Common myeloid progenitor, CD34-positive (primary cell): ENCODE data around the gene GPC5.

Experiments
- CTCF ChIA-PET: fragments of 350-600 bp; sonication (Branson Sonifier 250); formaldehyde crosslinking; loops from one replicate; lab custom pipeline; 2021; ENCODE audit warnings: antibody characterized with exemption; lab: Charles Lee
- POLR2A ChIA-PET: fragments of 350-600 bp; sonication (Branson Sonifier 250); formaldehyde crosslinking; loops from one replicate; lab custom pipeline; 2021; ENCODE audit warnings: antibody characterized with exemption; lab: Charles Lee
- DNase-seq, 3 donors: peaks; one replicate each; pipeline versions ENCODE4 v3.0.0 to v3.0.0-alpha.2; 2013
- H3K27ac ChIP-seq, 2 experiments: 1 replicate in 1 of 2; 2 replicates in 1 of 2; pipeline ENCODE4 v1.7.0; 2013; ENCODE audit warnings: inconsistent platforms in 2 of 2, low read length in 2 of 2, mild to moderate bottlenecking in 2 of 2, low read depth in 1 of 2, moderate library complexity in 1 of 2; ENCODE audit not compliant: severe bottlenecking in 2 of 2, insufficient read depth in 1 of 2, poor library complexity in 1 of 2
- H3K27me3 ChIP-seq, 5 experiments: replicated peaks in 2 of 5; 1 replicate in 3 of 5; 2 replicates in 2 of 5; pipeline versions ENCODE4 v1.6.1 to v1.7.0; 2013; ENCODE audit warnings: low read length in 4 of 5, mild to moderate bottlenecking in 2 of 5, moderate library complexity in 2 of 5, inconsistent platforms in 1 of 5; ENCODE audit not compliant: insufficient read depth in 5 of 5, control insufficient read depth in 4 of 5
- H3K36me3 ChIP-seq, 4 experiments: 1 replicate in 2 of 4; 2 replicates in 2 of 4; pipeline versions ENCODE4 v1.6.1 to v1.7.0; 2013; ENCODE audit warnings: low read length in 3 of 4, control low read depth in 1 of 4, mild to moderate bottlenecking in 1 of 4; ENCODE audit not compliant: control insufficient read depth in 4 of 4, insufficient read depth in 4 of 4
- H3K4me1 ChIP-seq, 4 experiments: 1 replicate in 3 of 4; 2 replicates in 1 of 4; pipeline versions ENCODE4 v1.6.1 to v1.7.1; 2013; ENCODE audit warnings: low read length in 3 of 4, mild to moderate bottlenecking in 3 of 4, control low read depth in 1 of 4, inconsistent platforms in 1 of 4, moderate library complexity in 1 of 4; ENCODE audit not compliant: control insufficient read depth in 4 of 4, insufficient read depth in 4 of 4; ENCODE audit errors: control extremely low read depth in 1 of 4
- H3K4me3 ChIP-seq, 7 experiments: 1 replicate in 4 of 7; 2 replicates in 3 of 7; pipeline versions ENCODE4 v1.5.1 to v1.7.0; 2013; ENCODE audit warnings: mild to moderate bottlenecking in 7 of 7, low read length in 6 of 7, moderate library complexity in 6 of 7, inconsistent platforms in 2 of 7, low read depth in 2 of 7, control low read depth in 1 of 7; ENCODE audit not compliant: insufficient read depth in 4 of 7, control insufficient read depth in 1 of 7; ENCODE audit errors: extremely low read depth in 1 of 7
- H3K9me3 ChIP-seq, 5 experiments: 1 replicate in 4 of 5; 2 replicates in 1 of 5; pipeline versions ENCODE4 v1.6.1 to v1.7.1; 2013; ENCODE audit warnings: low read length in 4 of 5, mild to moderate bottlenecking in 2 of 5, inconsistent platforms in 1 of 5, low read depth in 1 of 5, moderate library complexity in 1 of 5; ENCODE audit not compliant: control insufficient read depth in 4 of 5, insufficient read depth in 2 of 5; ENCODE audit errors: control extremely low read depth in 1 of 5
- WGBS: methylation state at CpG from one replicate; pipeline ENCODE4 v1.1.5; 2013; ENCODE audit not compliant: insufficient coverage; 5-methylcytosine and 5-hydroxymethylcytosine counted together

Gene GPC5

DNA sequence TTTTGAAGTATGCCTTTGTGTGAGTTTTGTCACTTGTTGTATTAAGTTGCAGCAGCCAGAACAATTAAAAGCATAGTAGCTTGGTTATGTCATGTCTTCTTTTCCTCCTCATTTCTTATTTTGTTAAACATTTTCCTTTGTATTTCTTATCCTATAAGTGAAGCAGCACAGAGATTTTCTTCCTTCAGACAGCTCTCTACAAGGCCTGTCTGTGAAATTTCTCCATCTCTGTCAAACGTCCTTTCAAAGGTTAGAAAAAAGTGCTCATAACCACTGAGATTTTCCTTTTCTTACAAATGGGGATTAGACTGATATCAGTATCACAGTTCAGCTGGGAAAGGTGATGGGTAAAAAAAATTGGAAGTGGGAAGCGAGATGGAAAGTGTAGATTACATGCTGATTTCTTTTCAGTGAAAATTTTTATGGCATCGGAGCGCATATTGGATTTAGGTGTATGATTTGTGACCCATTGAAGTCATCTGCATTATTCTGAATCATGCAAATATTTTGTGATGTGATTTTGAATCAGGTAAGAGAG is 71.7 kb downstream of the GPC5 start:
- no peaks in the 10 kb centered on the region for H3K27me3 ChIP-seq
- 100% methylated on average over 3 of the region's 4 CpGs for WGBS
- CTCF ChIA-PET, result no interaction called here

DNA sequence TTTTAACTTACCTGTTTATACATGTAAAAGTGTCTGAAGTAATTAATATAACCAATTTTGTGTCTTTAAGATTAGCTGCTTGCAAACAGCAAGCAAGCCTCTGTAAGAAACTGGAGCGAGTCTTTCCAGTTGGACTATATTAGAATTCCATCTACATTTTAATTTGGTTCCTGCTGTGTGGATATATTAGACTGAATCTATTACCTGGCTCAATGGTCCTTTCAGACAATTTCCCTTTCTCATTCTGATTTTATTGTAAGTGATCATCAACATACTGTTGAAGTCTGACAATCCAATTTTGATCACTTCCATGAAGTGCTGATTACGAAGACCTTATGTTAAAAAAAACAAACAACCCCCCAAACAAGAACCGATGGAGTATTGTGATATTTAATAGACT is 72.3 kb downstream of the GPC5 start:
- ChIA-PET CTCF (no interaction called here), POLR2A (interaction anchor here (0.6 kb wide), 1 partner anchor 26 kb away, joined by 4 read pairs; no protein-coding TSS in a partner anchor)
- Histone ChIP-seq H3K36me3 (no peaks in the 10 kb centered on the region), H3K27ac (no peak overlapping the region), H3K4me3 (no peak overlapping the region), H3K9me3 (no peaks in the 10 kb centered on the region), H3K4me1 (no peaks in the 10 kb centered on the region), H3K27me3 (no peaks in the 10 kb centered on the region)
- DNase-seq, result no peak
- WGBS, result no CpG with 5 or more reads among the region's 3 CpGs

More for the DNA sequence above, 71.7 kb downstream of the GPC5 start:
- Histone ChIP-seq H3K9me3 (no peaks in the 10 kb centered on the region), H3K4me3 (no peak overlapping the region), H3K4me1 (no peaks in the 10 kb centered on the region), H3K27ac (no peak overlapping the region), H3K36me3 (no peaks in the 10 kb centered on the region)
- no peak for DNase-seq
- POLR2A ChIA-PET, result interaction anchor here (0.6 kb wide), 1 partner anchor 26 kb away, joined by 4 read pairs; no protein-coding TSS in a partner anchor

DNA sequence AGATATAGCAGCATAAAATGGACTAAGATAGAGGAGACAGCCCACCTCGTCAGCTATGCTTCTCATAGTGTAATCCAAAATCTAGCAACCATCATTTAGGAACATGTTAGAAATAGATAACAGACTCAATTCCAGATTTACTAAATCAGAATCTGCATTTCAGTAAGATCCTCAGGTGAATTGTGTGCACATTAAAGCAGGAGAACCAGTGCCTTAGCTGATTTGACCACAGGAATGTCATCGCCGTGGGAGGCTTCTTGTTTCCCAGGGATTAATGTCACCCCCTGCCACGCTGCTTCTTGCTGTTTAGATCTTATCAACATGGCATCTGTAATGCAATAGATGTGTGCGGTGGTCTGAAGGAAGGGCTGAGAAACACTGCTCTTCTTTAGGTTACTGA is 84.0 kb downstream of the GPC5 start:
- peaks cover 0 to 7% (median 0%) of the 10 kb centered on the region in 5 experiments for H3K9me3 ChIP-seq
- no peaks in the 10 kb centered on the region for H3K27me3 ChIP-seq
- H3K4me3 ChIP-seq, result no peak overlapping the region
- 83% methylated on average over 4 of the region's 5 CpGs for WGBS
- no peak for DNase-seq
- CTCF ChIA-PET, result interaction anchor here (1.2 kb wide), 1 partner anchor 95 kb away, joined by 4 read pairs; no protein-coding TSS in a partner anchor
- POLR2A ChIA-PET, result no interaction called here
- no peaks in the 10 kb centered on the region for H3K36me3 ChIP-seq
- H3K27ac ChIP-seq, result no peak overlapping the region
- no peaks in the 10 kb centered on the region for H3K4me1 ChIP-seq

DNA sequence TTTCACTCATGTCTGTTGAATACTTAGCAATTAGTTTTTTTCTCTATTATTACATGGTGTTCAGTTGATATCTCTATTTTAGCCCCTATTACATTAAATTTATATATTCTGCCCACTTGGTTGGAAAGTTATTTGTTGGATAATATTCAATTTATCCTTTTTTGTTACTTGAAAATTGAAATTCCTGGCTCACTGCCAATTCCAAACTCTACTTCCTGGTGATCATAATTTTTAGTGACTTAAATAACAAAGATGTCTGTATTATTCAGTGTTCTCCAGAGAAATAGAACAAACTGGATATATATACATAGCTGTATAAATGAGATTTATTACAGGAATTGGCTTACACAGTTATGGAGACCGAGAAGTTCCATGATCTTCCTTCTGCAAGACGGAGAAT is 93.6 kb downstream of the GPC5 start:
- Histone ChIP-seq H3K9me3 (peaks cover 0 to 4% (median 0%) of the 10 kb centered on the region in 5 experiments), H3K4me1 (no peaks in the 10 kb centered on the region), H3K4me3 (no peak overlapping the region), H3K36me3 (no peaks in the 10 kb centered on the region), H3K27ac (no peak overlapping the region), H3K27me3 (no peaks in the 10 kb centered on the region)
- WGBS, result 90% methylated on average over 2 of the region's 2 CpGs
- DNase-seq, result no peak
- POLR2A ChIA-PET, result no interaction called here
- CTCF ChIA-PET, result interaction anchor here (1.0 kb wide), 1 partner anchor 110 kb away, joined by 4 read pairs; no protein-coding TSS in a partner anchor

DNA sequence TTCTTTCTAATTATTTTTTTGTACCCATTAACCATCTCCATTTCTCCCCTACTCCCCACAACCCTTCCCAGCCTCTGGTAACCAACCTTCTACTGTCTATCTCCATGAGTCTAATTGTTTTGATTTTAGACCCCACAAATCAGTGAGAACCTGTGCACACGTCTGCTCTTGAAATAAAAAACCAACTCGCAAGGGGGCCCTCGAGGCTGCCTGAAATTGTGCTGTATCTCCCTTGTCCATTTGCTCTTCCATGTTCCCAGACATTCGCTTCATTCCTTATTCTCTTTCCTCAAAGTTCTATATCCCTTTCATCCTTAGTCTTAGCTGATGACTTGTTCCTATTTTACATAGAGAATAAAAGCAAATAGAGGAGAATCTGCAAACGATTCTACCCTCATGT is 95.0 kb downstream of the GPC5 start:
- Histone ChIP-seq H3K27ac (no peak overlapping the region), H3K9me3 (peaks cover 0 to 4% (median 0%) of the 10 kb centered on the region in 5 experiments), H3K4me1 (no peaks in the 10 kb centered on the region), H3K4me3 (no peak overlapping the region), H3K27me3 (no peaks in the 10 kb centered on the region), H3K36me3 (no peaks in the 10 kb centered on the region)
- CTCF ChIA-PET, result no interaction called here
- 100% methylated on average over 3 of the region's 5 CpGs for WGBS
- POLR2A ChIA-PET, result no interaction called here
- no peak for DNase-seq

DNA sequence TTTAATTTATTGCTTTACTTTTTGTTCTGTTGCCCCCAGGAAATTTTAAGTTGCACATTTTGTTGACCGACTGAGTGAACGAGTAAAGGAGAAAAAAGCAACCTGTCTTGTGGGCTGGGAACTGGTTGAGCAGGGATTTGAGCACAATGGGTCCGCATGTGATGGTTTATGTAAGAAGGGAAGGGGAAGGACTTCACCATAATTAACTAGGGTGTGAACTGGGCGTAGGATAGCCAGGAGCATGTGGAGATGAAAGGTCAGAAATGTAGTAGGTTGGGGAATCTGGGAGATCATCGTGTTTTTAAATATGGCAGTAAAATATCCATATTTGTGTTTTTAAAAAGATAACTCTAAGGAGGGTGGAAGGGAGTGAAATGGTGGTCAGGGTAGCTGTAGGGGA is 99.9 kb downstream of the GPC5 start:
- no peak overlapping the region for H3K27ac ChIP-seq
- no peak overlapping the region for H3K4me3 ChIP-seq
- WGBS, result 100% methylated on average over 4 of the region's 5 CpGs
- no peaks in the 10 kb centered on the region for H3K36me3 ChIP-seq
- ChIA-PET CTCF (no interaction called here), POLR2A (no interaction called here)
- H3K9me3 ChIP-seq, result peaks cover 0 to 4% (median 0%) of the 10 kb centered on the region in 5 experiments
- H3K27me3 ChIP-seq, result no peaks in the 10 kb centered on the region
- no peaks in the 10 kb centered on the region for H3K4me1 ChIP-seq
- no peak for DNase-seq

DNA sequence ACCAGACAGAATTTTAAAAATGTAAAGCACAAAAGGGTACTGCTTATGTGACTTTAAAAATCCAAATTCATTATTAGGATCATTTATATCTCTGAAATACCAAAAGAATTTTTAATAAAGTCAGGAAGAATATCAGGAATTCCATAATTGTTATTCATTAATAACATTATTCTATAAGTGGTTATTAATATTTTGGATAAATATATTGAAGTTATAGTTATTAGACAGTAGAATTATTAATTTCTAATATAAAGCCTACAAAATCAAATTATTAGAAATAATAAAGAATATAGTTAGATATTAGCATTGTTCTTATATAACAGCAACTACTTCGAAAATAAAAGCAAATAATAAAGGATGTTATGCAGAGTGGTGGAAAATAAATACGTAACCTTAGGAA is 105.8 kb downstream of the GPC5 start:
- ChIA-PET POLR2A (no interaction called here), CTCF (no interaction called here)
- WGBS, result no CpG with 5 or more reads among the region's 2 CpGs

More for the DNA sequence above, 105.8 kb downstream of the GPC5 start:
- no peak overlapping the region for H3K27ac ChIP-seq
- H3K4me1 ChIP-seq, result no peaks in the 10 kb centered on the region
- no peaks in the 10 kb centered on the region for H3K36me3 ChIP-seq
- no peaks in the 10 kb centered on the region for H3K9me3 ChIP-seq
- no peak for DNase-seq
- no peaks in the 10 kb centered on the region for H3K27me3 ChIP-seq
- no peak overlapping the region for H3K4me3 ChIP-seq
